Esophagus muscularis mucosa (tissue), 4 donors: Measurements from ENCODE around the gene ZNF319. TPM values are rescaled to one million over a fixed set of nuclear protein-coding genes. Genes with fewer than 3 reads are reported as not detected.

Experiments
- DNase-seq: peaks from one replicate; pipeline ENCODE4 v3.0.0-alpha.2; 2017; ENCODE audit errors: extremely low spot score
- H3K27ac ChIP-seq, 4 donors: fragments of 200-600 bp; sonication (generic); replicated peaks in 1 of 4; 1 replicate in 3 of 4; 2 replicates in 1 of 4; pipeline ENCODE4 v1.5.1; 2016 to 2019; ENCODE audit warnings: mild to moderate bottlenecking in 1 of 4
- H3K27me3 ChIP-seq, 4 donors: fragments of 200-600 bp; sonication (generic); one replicate each; pipeline versions ENCODE4 v1.5.1 to v1.6.0; 2016 to 2019
- H3K36me3 ChIP-seq, 4 donors: fragments of 200-600 bp; sonication (generic); one replicate each; pipeline ENCODE4 v1.5.1; 2016 to 2019
- H3K4me1 ChIP-seq, 4 donors: fragments of 200-600 bp; sonication (generic); one replicate each; pipeline ENCODE4 v1.5.1; 2016 to 2019
- H3K4me3 ChIP-seq, 4 donors: fragments of 200-600 bp; sonication (generic); 1 replicate in 2 of 4; 2 replicates in 2 of 4; pipeline ENCODE4 v1.5.1; 2016 to 2019; ENCODE audit warnings: mild to moderate bottlenecking in 4 of 4, moderate library complexity in 1 of 4
- H3K9me3 ChIP-seq, 4 donors: fragments of 200-600 bp; sonication (generic); 1 replicate in 3 of 4; 2 replicates in 1 of 4; pipeline ENCODE4 v1.5.1; 2016 to 2019
- CTCF ChIP-seq, 3 experiments: fragments of 200-600 bp in 2 of 3; fragments of 450-650 bp in 1 of 3; sonication (generic) in 2 of 3; IDR thresholded peaks; one replicate each; pipeline ENCODE4 v1.5.1; 2017 to 2019; ENCODE audit warnings: antibody characterized with exemption in 3 of 3, mild to moderate bottlenecking in 2 of 3, moderate library complexity in 1 of 3
- EP300 ChIP-seq: sonication (generic); formaldehyde crosslinking; IDR thresholded peaks from one replicate; pipeline ENCODE4 v1.6.1; 2017; ENCODE audit warnings: antibody characterized with exemption
- POLR2A ChIP-seq: fragments of 450-650 bp; IDR thresholded peaks from one replicate; pipeline ENCODE4 v1.6.1; 2017; ENCODE audit warnings: antibody characterized with exemption, moderate library complexity, mild to moderate bottlenecking, low read depth
- POLR2AphosphoS5 ChIP-seq, 2 donors: sonication (generic); formaldehyde crosslinking; IDR thresholded peaks; one replicate each; pipeline ENCODE4 v1.6.1; 2017; ENCODE audit warnings: antibody characterized with exemption in 2 of 2
- WGBS: methylation state at CpG from one replicate; pipeline ENCODE4 v1.1.5; 2018; 5-methylcytosine and 5-hydroxymethylcytosine counted together
- intact Hi-C: fragments of 100-400 bp; cut with DNase I; formaldehyde crosslinking; loops from one replicate; pipeline ENCODE4 v1.15.1; 2023
- total RNA-seq, 4 donors: library from RNA; depleted of rRNA; stranded (reverse); fragments of >200 nt; gene quantifications; one replicate each; pipeline versions ENCODE4 v1.1.0 to v1.2.1, GENCODE V29; 2016

ZNF319 gene
- total RNA-seq, 4 donors from 2014 or later: 7.1 to 20.9 (median 12.8) TPM

GRCh38 chr16:58047557-58048348, 47.3 kb upstream of the ZNF319 start:
- Histone ChIP-seq H3K27ac (peak overlapping the region in 3 of 4 donors; percentile 19 to 41 (median 29)), H3K9me3 (no peaks in the 10 kb centered on the region), H3K27me3 (no peaks in the 10 kb centered on the region), H3K36me3 (peaks cover 0 to 31% (median 28%) of the 10 kb centered on the region in 4 donors), H3K4me3 (no peak overlapping the region), H3K4me1 (peaks cover 9 to 36% (median 21%) of the 10 kb centered on the region in 4 donors)
- intact Hi-C loops: no loop called here
- no peak for DNase-seq
- TF ChIP-seq EP300 (no peak), POLR2AphosphoS5 (IDR thresholded peaks at IDR 0.05) (no peak), POLR2A (no peak), CTCF (IDR thresholded peaks at IDR 0.05) (no peak)
- WGBS: 71% methylated on average over 14 of the region's 19 CpGs

GRCh38 chr16:58046936-58047335, 46.5 kb upstream of the ZNF319 start:
- Histone ChIP-seq H3K27me3 (no peaks in the 10 kb centered on the region), H3K36me3 (peaks cover 0 to 40% (median 36%) of the 10 kb centered on the region in 4 donors), H3K4me3 (no peak overlapping the region), H3K27ac (no peak overlapping the region), H3K9me3 (no peaks in the 10 kb centered on the region), H3K4me1 (peaks cover 9 to 36% (median 21%) of the 10 kb centered on the region in 4 donors)
- 74% methylated on average over 3 of the region's 6 CpGs for WGBS
- no peak for DNase-seq
- intact Hi-C loops: no loop called here
- TF ChIP-seq EP300 (no peak), POLR2AphosphoS5 (IDR thresholded peaks at IDR 0.05) (no peak), POLR2A (no peak), CTCF (IDR thresholded peaks at IDR 0.05) (no peak)

- DNase-seq: no peak
- no peak overlapping the region for H3K4me3 ChIP-seq
- WGBS: 75% methylated on average over 5 of the region's 16 CpGs
- H3K36me3 ChIP-seq: peaks cover 0 to 46% (median 42%) of the 10 kb centered on the region in 4 donors
- intact Hi-C loops: no loop called here
- no peaks in the 10 kb centered on the region for H3K27me3 ChIP-seq
- TF ChIP-seq POLR2AphosphoS5 (IDR thresholded peaks at IDR 0.05) (no peak), CTCF (IDR thresholded peaks at IDR 0.05) (no peak), EP300 (no peak), POLR2A (no peak)
- no peaks in the 10 kb centered on the region for H3K9me3 ChIP-seq
- peaks cover 9 to 36% (median 21%) of the 10 kb centered on the region in 4 donors for H3K4me1 ChIP-seq
- H3K27ac ChIP-seq: no peak overlapping the region
These were observed 45.8 kb upstream of the ZNF319 start for GRCh38 chr16:58046054-58046881.

- peaks cover 9 to 36% (median 21%) of the 10 kb centered on the region in 4 donors for H3K4me1 ChIP-seq
These were observed 44.6 kb upstream of the ZNF319 start for GRCh38 chr16:58045096-58045495.

More at GRCh38 chr16:58045096-58045495, 44.6 kb upstream of the ZNF319 start:
- no peak for DNase-seq
- TF ChIP-seq CTCF (IDR thresholded peaks at IDR 0.05) (no peak), EP300 (no peak), POLR2A (no peak), POLR2AphosphoS5 (IDR thresholded peaks at IDR 0.05) (no peak)
- Histone ChIP-seq H3K27ac (no peak overlapping the region), H3K4me3 (no peak overlapping the region), H3K9me3 (no peaks in the 10 kb centered on the region), H3K36me3 (peaks cover 0 to 58% (median 54%) of the 10 kb centered on the region in 4 donors), H3K27me3 (no peaks in the 10 kb centered on the region)
- intact Hi-C loops: no loop called here
- WGBS: 83% methylated on average over 15 of the region's 31 CpGs
